Prostate gland (tissue), 2 donors: Measurements from ENCODE around the gene PIAS3. TPM values are rescaled to one million over a fixed set of nuclear protein-coding genes. Genes with fewer than 3 reads are reported as not detected.
A peak's percentile ranks its signal among the peaks of the same experiment; 100 is the strongest.

Experiments
- DNase-seq: peaks from one replicate; pipeline ENCODE4 v3.0.0-alpha.2; 2019; ENCODE audit warnings: low spot score
- H3K27ac ChIP-seq, 2 donors: fragments of 200-600 bp; sonication (generic); 2 replicates each; pipeline ENCODE4 v1.5.1; 2017 to 2019
- H3K27me3 ChIP-seq: fragments of 200-600 bp; sonication (generic); replicated peaks from 2 replicates; pipeline ENCODE4 v1.5.1; 2019; ENCODE audit not compliant: insufficient read depth
- H3K36me3 ChIP-seq, 2 donors: fragments of 200-600 bp; sonication (generic); 1 replicate in 1 of 2; 2 replicates in 1 of 2; pipeline versions ENCODE4 v1.5.1 to v1.8.1; 2017 to 2019
- H3K4me1 ChIP-seq: fragments of 200-600 bp; sonication (generic); replicated peaks from 2 replicates; pipeline ENCODE4 v1.5.1; 2019
- H3K4me3 ChIP-seq, 2 donors: fragments of 200-600 bp; sonication (generic); 2 replicates each; pipeline ENCODE4 v1.5.1; 2017 to 2019
- H3K9me3 ChIP-seq: fragments of 200-600 bp; sonication (generic); 2 replicates; pipeline ENCODE4 v1.5.1; 2017
- CTCF ChIP-seq, 4 experiments: fragments of 200-600 bp in 2 of 4; fragments of 450-650 bp in 2 of 4; sonication (generic) in 2 of 4; IDR thresholded peaks; 1 replicate in 3 of 4; 2 replicates in 1 of 4; pipeline ENCODE4 v1.5.1; 2016 to 2019; ENCODE audit warnings: antibody characterized with exemption in 4 of 4, mild to moderate bottlenecking in 2 of 4, moderate library complexity in 2 of 4
- POLR2A ChIP-seq: fragments of 450-650 bp; IDR thresholded peaks from one replicate; pipeline ENCODE4 v1.6.1; 2016; ENCODE audit warnings: antibody characterized with exemption, mild to moderate bottlenecking
- POLR2AphosphoS5 ChIP-seq: sonication (generic); formaldehyde crosslinking; IDR thresholded peaks from one replicate; pipeline ENCODE4 v1.6.1; 2017; ENCODE audit warnings: antibody characterized with exemption
- WGBS: methylation state at CpG from one replicate; pipeline ENCODE4 v1.1.5; 2018; 5-methylcytosine and 5-hydroxymethylcytosine counted together
- intact Hi-C: fragments of 100-400 bp; cut with DNase I; formaldehyde crosslinking; loops from one replicate; pipeline ENCODE4 v1.14.2; 2022
- total RNA-seq, 2 donors: library from RNA; depleted of rRNA; stranded (reverse); fragments of >200 nt; gene quantifications; one replicate each; pipeline ENCODE4 v1.1.0, GENCODE V29; 2016

PIAS3 gene
- total RNA-seq, 2 donors from 2014 or later: 41.7 to 48.8 TPM

- no peaks in the 10 kb centered on the region for H3K9me3 ChIP-seq
- H3K36me3 ChIP-seq: no peaks in the 10 kb centered on the region
- no peak for TF ChIP-seq POLR2AphosphoS5
- TF ChIP-seq POLR2A: no peak
- TF ChIP-seq CTCF (IDR thresholded peaks at IDR 0.05): no peak
- no peak overlapping the region for H3K4me3 ChIP-seq
- H3K4me1 ChIP-seq: no peaks in the 10 kb centered on the region
- no peak for DNase-seq
- 85% methylated on average over 2 of the region's 2 CpGs for WGBS
- no peak overlapping the region for H3K27ac ChIP-seq
- no peaks in the 10 kb centered on the region for H3K27me3 ChIP-seq
- intact Hi-C loops: no loop called here
Measured at GRCh38 chr1:145878724-145879123, 19.8 kb upstream of the PIAS3 start.

GRCh38 chr1:145877923-145878486 lies 19.1 kb upstream of the PIAS3 start:
- no peak overlapping the region for H3K27ac ChIP-seq
- DNase-seq: no peak

GRCh38 chr1:145874646-145875045 lies 15.8 kb upstream of the PIAS3 start:
- H3K27me3 ChIP-seq: no peaks in the 10 kb centered on the region
- no peaks in the 10 kb centered on the region for H3K36me3 ChIP-seq
- no peak for TF ChIP-seq POLR2AphosphoS5
- TF ChIP-seq CTCF (IDR thresholded peaks at IDR 0.05): no peak
- no peak for TF ChIP-seq POLR2A
- H3K4me3 ChIP-seq: no peak overlapping the region
- H3K9me3 ChIP-seq: no peaks in the 10 kb centered on the region
- H3K27ac ChIP-seq: no peak overlapping the region
- intact Hi-C loops: no loop called here
- DNase-seq: no peak
- WGBS: 93% methylated on average over 12 of the region's 12 CpGs
- peaks cover 4% of the 10 kb centered on the region for H3K4me1 ChIP-seq

More at GRCh38 chr1:145877923-145878486, 19.1 kb upstream of the PIAS3 start:
- H3K27me3 ChIP-seq: no peaks in the 10 kb centered on the region
- no peaks in the 10 kb centered on the region for H3K9me3 ChIP-seq
- TF ChIP-seq POLR2AphosphoS5 (no peak), CTCF (IDR thresholded peaks at IDR 0.05) (no peak), POLR2A (peak; percentile 16)
- WGBS: 83% methylated on average over 7 of the region's 7 CpGs
- no peak overlapping the region for H3K4me3 ChIP-seq
- no peaks in the 10 kb centered on the region for H3K36me3 ChIP-seq
- no peaks in the 10 kb centered on the region for H3K4me1 ChIP-seq
- intact Hi-C loops: no loop called here

GRCh38 chr1:145871994-145872924 lies 13.4 kb upstream of the PIAS3 start:
- Histone ChIP-seq H3K9me3 (no peaks in the 10 kb centered on the region), H3K4me1 (peaks cover 4% of the 10 kb centered on the region), H3K27ac (peak overlapping the region; percentile 80 to 82), H3K4me3 (peak overlapping the region; percentile 30 to 41), H3K36me3 (no peaks in the 10 kb centered on the region), H3K27me3 (no peaks in the 10 kb centered on the region)
- TF ChIP-seq POLR2AphosphoS5 (peak; percentile 3), POLR2A (no peak)
- peak; percentile 53 for DNase-seq
- intact Hi-C loops: no loop called here
- 11% methylated on average over 47 of the region's 47 CpGs for WGBS

GRCh38 chr1:145868232-145868631 lies 9.4 kb upstream of the PIAS3 start:
- no peak for DNase-seq
- Histone ChIP-seq H3K4me1 (peaks cover 4% of the 10 kb centered on the region), H3K27ac (no peak overlapping the region), H3K27me3 (no peaks in the 10 kb centered on the region), H3K4me3 (no peak overlapping the region), H3K36me3 (no peaks in the 10 kb centered on the region), H3K9me3 (no peaks in the 10 kb centered on the region)
- 82% methylated on average over 4 of the region's 4 CpGs for WGBS
- TF ChIP-seq CTCF (IDR thresholded peaks at IDR 0.05): no peak
- no peak for TF ChIP-seq POLR2AphosphoS5
- no peak for TF ChIP-seq POLR2A
- intact Hi-C loops: no loop called here
